Activated CD4-positive, alpha-beta T cell treated with anti-CD3 and anti-CD28 coated beads for 48 hours (primary cell): ENCODE measurements around the gene TNP2.

ENCODE experiments used
- DNase-seq: peaks from one replicate; pipeline ENCODE4 v3.0.0-alpha.2; 2020

The TNP2 gene

DNA sequence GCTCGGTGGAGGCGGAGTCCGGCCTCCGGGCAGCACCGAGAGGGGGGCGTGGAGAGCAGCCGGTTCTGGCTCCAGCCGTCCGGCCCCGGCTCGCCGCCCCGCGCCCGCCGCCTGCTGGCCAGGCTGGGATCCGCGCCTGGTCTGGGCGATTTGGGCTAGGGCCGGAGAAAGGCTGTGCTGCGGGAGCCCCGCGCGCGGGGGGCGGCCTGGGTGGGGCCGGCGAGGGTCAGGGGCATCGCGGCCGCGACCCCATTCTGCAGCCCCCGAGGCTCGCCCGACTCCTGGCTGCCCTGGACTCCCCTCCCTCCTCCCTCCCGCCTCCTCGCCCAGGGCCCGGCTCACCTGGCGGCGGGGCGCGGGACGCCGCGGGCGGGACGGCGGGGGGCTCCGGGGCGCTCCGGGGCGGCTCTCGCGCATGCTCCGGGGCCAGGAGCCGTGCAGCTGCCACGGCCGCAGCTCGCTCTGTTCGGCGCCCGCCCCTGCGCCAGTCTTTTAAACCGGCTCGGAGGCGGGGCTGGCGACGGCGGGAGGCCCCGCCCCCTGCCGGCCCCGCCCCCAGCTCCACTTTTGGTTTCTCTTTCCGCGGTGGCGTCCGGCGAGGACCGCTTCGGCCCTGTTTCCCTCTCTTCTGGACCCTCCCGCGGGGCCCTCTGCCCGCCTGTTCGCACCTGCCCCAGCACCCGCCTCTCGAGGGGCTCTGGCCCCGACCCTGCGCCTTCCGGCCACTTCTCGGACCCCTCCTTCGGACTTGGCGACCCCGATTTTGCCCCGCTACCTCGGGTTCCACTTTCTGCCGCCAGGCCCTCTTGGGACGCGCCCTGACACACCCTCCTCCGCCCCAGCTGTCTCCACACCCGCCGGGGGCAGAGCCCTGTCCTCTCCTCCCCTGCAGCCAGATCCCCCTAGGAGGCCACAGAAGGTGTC, 13.1 kb downstream of the TNP2 start, which contains the start of gene SOCS1:
Gene SOCS1, minus strand, starts transcription at position 468 of the 924 bp plus-strand sequence. CDS start 726 bp downstream, outside the sequence.
- peak; percentile 90 for DNase-seq

DNA sequence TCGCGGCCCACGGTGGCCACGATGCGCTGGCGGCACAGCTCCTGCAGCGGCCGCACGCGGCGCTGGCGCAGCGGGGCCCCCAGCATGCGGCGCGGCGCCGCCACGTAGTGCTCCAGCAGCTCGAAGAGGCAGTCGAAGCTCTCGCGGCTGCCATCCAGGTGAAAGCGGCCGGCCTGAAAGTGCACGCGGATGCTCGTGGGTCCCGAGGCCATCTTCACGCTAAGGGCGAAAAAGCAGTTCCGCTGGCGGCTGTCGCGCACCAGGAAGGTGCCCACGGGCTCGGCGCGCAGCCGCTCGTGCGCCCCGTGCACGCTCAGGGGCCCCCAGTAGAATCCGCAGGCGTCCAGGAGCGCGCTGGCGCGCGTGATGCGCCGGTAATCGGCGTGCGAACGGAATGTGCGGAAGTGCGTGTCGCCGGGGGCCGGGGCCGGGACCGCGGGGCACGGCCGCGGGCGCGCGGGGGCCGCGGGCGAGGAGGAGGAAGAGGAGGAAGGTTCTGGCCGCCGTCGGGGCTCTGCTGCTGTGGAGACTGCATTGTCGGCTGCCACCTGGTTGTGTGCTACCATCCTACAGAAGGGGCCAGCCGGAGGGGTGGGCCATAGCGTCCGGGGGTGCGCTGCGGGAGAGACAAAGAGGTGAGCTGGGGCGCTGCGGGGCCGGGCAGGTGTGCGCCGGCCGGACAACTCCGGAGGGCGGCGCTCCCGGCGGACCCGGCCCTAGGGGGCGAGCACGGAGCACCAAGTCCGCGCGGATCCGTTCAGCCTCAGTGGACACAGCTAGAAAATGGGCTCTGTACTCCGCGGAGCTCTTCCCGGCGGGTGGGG, 14.0 kb downstream of the TNP2 start:
- DNase-seq: peak; percentile 67

DNA sequence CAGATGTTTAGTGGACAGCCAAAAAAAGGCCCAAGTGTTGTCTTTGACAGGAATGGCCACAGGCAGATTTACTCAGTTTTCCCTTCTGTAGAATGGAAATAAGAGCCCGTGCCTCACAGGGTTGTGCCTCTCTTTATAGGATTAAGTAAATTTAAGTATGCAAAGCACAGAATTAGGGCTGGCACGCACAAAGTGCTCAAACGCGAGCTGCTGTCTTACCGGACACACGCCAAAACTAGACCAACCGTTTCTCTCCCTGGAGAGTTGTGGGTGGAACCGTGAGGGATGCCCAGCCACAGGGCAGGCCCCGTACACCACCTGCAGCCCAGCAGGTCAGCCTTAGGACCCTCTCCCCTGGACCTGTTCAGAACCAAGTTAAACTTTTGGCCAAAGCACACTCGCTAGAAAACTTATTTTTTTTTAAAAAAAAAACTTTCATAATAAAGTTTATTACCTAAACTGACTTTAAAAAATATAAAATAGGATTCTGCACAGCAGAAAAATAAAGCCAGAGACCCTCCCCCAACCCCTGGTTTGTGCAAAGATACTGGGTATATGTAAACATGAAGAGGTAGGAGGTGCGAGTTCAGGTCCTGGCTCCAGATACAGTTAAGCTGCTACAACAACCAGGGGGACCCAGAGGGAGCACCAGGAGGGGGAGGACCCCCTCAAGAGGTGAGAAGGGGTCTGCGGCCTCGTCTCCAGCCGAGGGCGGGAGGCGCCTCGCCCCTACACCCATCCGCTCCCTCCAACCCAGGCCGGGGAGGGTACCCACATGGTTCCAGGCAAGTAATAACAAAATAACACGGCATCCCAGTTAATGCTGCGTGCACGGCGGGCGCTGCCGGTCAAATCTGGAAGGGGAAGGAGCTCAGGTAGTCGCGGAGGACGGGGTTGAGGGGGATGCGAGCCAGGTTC, 14.9 kb downstream of the TNP2 start:
- peak; percentile 34 for DNase-seq

DNA sequence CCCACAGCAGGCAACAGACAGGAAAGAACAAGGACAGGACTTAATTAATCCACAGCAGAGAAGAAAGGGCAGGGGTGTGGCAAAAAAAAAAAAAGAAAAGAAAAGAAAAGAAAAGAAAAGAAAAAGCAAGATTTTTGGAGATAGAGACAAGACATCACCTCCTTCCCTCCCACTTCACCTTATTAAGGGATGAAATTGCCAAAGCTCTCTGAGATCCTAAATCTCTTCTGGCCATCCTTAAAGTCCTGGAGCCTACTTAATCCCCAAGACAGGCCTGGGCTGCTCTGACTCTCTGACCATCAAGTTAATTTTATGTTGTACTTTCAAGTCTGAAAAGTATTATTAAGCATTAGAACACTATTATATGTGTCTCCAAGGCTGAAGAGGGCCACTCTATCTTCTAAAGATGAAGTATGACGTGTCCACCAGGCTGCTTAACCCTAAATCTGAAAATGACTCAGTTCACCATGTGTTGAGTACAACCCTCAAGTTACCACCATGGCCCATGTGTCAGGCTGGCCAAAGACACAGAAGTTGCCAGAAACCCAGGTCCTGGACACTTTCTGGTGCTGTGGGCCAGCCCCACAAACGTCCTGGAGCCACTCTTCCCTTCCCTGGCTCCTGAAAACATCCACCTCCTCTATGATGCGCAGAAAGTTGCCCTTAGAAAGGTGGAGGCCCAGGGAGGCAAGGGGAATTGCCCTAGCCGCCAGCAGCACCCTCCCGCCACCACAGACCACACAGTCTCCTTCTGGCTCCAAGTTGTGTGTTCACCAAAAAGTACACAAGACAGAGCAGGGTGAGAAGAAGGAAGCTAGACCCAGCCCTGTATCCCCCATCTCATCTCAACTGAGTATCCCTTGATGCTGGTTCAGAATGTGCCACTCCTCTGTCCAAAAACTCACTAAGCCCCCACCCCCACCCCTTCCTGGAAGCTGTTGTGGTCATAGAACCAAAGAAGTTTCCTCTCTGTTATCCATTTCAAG, 15.8 kb downstream of the TNP2 start:
- DNase-seq: peak; percentile 67

DNA sequence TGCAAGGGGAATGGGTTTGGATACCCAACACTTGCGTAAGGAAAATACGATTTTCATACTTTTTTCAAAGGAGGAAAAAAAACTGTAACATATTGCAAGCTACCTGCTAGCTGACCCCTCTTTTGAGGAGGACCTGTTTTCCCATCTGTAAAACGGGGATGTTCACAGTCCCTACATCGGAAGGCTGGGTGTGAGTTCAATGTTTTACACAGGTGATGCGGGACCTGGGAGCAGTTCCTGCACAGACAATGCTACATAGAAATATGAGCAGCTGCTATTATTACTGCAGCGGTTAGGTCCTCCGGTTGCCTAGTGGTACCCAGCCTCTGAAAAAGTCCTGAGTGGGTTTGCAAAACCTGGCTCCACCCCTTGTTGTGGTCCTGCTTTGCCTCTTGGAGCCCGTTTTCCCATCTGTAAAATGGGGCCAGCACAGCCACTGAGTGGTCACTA, 16.6 kb downstream of the TNP2 start:
- DNase-seq: peak; percentile 56

DNA sequence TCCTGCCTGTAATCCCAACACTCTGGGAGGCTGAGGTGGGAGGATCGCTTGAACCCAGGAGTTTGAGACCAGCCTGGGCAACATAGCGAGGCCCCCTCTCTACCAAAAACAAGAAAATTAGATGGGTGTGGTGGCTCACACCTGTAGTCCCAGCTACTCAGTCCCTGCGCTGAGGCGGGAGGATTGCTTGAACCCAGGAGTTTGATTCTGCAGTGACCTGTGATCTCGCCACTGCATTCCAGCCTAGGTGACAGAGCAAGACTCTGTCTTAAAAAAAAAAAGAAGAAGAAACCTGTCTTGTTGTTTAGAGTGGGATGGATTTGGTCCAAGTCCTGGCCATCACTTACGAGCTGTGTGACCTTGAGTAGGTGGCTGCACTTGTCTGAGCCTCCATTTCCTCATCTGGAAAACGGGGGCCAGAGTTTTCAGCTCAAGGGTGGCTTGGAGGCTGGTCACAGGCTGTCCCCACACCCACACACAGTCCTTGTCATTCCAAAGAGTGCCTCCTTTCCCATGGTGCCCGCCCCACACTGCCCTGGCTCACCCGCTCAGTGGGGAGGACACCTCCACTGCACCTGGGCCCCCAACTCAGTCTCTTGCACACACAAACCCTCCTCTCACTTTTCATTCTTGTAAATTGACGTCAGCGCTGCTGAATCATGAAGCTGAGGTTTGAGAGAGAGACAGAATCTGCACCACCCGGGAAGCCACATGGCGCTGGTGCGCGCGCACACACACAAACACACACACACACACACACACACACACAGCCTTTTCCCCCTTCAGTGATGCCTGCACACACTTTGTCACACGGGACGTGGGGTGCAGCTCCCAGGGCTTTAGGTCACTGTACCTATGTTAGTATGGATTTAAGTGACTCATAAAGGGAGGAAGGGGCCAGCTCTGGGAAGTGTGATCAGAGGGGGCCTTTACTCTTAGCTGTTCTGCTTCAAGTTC, 17.3 kb downstream of the TNP2 start:
- DNase-seq: peak; percentile 91

DNA sequence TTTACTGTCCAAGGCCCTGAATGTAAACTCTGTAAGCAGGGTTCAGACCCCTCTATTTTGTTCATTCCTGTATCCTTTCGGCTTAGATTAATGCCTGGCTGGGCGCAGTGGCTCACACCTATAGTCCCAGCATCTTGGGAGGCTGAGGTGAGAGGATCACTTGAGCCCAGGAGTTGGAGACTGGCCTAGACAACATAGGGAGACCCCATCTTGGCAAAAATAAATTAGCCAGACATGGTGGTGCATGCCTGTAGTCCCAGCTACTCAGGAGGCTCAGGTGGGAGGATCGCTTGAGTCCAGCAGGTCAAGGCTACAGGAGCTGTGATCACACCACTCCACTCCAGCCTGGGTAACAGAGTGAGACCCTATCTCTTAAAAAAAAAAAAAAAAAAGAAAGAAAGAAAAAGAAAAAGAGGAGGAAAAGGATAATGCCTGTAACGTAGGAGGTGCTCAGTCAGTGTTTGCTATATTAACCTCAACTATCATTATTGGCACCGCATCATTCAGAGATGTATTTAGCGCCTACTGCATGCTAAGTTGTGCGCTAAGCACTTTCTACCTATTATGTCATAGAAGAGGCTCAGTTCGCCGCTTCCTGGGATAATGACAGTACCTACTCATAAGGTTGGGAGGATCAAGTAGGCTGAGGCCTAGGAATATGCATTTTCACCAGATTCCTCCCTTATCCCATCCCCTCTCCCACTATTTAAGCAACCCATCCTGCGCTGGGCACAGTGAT, 18.2 kb downstream of the TNP2 start:
- peak; percentile 36 for DNase-seq

DNA sequence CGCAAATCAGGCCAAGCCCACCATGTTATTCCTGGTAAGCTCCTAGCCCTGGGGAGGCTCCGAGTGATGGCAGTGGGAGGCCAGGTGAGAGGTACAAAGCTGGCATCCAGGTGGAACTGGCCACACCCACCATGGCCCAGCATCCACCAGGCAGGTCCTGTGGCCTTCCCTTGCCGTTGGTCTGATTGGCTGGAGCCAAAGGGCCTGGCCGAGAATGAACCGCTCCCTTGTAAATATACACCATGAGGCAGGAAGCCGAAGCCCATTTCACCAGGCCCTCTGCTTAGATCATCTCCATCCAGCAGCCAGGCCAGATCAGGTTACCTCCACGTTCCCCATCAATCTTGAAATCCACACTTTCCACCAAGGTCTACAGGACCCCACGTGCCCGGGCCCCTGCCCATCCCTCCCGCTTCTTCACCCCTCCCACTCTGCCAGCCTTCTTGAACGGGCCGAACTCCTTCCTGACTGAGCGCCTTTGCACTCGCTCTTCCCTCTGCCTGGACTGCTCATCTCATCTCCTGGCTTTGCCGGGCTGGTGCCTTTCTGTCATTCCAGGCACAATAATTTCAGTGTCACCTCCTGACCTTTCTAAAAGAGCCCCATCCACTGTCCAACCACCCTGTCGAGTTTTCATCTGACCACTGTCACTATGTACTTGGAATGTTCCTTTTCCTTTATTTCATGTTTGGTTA, 18.9 kb downstream of the TNP2 start:
- DNase-seq: peak; percentile 48

DNA sequence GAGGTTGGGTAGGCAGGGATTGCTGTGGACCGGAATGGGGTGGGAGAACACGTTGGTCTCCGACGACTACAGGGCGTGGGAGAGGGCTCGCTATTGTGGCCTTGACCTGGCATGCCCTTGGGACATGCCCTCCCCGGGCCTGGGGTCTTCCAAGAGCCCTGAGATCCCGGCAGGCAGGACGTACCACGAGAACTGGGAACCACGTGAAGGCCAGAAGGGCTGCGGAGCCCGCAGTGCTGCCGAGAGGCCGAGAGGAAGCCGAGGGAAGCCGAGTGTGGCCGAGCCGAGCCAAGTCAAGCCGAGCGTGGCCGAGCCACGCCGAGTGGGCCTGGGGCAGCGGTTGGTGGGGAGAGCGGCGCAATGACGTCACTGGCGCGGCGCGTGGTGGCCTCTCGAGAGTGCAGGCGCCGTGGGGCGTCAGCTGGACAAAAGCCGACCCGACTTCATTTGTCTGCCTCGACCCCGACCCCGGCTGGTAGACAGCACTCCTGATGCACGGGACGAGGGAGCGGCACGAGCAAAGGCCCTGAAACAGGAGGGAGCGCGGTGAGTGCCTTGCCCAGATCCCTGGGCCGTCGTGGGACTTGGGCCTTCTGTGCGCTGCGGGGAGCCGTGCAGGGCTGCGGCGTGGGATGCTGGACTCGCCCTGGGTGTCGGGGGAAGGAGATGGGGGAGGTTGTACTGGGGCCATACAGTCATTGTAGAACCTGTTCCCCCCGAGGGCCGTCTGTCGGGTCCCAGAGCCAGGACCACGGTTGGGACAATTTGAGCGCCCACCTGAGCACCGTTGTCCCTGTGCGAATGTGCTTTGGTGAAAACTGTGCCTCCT, 19.7 kb downstream of the TNP2 start:
- peak; percentile 42 for DNase-seq

DNA sequence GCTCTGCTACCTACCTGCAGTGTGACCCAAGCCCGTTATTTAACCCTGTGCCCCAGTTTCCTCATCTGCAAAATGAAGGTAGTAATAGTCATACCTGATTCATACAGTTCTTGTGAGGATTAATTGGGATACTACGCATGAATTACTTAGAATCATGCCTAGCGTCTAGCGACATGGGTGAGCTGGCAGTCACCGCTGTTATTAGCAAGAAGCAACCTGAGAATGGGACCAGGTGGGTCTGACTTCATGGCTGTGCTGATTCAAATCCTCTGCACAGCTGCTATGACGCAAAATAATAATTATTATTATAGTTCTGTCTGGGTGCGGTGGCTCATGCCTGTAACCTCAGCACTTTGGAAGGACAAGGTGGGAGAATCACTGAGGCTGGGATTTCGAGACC, 21.0 kb downstream of the TNP2 start:
- peak; percentile 64 for DNase-seq

DNA sequence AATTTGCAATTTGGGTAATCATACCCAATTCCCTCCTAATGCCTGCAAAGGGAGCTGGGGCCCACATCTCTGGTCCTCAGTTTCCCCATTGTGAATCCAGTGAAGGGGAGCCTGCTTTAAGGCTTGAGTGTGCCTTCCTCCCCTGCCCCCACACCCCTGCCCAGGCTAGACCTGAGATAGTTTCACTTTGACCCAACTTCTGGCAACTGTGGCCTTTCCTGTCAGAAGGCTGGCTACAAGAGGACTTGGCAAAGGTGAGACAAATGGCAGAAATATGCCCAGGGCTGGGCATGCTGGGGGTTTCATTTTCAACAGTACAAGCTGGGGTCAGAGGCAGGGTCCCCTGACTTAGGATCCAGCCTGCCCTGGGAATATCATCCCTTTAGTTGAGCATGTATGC, 23.1 kb downstream of the TNP2 start:
- peak; percentile 55 for DNase-seq

DNA sequence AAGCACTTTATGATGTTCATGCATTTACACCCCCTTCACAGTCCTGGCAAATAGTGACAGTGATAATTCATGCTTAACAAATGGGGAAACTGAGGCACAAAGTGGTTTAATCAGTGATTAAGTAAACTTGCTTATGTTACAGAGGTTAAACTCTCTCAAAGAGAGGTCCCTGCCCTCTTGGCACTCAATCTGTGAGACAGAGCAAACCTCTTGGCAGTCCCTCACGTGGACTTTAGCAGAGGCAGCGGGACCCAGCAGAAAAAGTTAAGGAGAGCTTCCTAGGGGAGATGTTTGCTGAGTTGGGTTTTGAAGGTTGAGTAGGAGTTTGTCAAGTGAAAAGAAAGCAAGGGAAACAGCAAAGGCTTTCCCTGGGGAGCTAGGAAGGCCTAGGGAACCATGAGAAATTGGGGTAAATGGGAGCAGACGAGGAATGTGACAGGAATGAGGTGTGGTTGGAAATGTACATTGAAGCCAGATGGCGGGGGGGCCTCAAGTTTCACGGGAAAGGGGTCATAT, 23.8 kb downstream of the TNP2 start:
- DNase-seq: no peak

DNA sequence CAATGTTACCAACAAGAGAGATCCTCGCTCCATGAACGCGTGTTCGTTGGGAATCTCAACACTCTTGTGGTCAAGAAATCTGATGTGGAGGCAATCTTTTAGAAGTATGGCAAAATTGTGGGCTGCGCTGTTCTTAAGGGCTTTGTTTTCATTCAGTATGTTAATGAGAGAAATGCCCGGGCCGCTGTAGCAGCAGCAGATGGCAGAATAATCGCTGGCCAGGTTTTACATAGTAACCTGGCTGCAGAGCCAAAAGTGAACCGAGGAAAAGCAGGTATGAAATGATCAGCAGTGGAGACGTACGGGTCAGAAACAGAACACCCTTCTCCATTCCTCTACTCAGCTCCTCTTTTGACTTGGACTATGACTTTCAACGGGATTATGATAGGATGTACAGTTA, 26.5 kb downstream of the TNP2 start:
- DNase-seq: no peak

DNA sequence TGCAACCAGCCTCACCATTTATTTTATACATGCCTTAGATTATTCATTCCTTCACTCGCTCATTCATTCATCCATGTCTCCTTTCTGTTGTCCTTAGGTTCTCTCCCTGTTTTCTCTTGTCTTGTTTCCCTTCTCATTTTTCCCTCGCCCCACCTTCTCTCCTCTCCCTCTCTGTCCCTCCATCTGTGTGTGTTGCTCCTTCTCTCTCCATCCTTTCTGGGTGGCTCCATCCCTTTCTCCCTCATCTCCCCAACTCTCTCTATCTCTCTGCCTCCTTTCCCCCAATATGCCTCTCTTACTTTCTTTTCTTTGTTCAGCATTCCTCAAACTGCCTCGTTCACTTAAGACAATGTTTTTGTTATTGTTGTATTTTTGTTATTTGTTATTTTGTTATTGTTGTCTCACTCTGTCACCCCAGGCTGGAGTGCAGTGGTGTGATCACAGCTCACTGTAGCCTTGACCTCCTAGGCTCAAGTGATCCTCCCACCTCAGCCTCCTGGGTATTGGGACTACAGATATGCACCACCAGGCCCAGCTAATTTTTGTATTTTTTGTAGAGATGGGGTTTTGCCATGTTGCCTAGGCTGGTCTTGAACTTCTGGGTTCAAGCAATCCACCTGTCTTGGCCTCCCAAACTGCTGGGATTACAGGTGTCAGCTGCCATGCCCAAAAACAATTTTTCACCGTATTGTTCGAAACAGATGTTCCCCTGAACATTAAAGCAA, 27.5 kb downstream of the TNP2 start:
- DNase-seq: no peak

DNA sequence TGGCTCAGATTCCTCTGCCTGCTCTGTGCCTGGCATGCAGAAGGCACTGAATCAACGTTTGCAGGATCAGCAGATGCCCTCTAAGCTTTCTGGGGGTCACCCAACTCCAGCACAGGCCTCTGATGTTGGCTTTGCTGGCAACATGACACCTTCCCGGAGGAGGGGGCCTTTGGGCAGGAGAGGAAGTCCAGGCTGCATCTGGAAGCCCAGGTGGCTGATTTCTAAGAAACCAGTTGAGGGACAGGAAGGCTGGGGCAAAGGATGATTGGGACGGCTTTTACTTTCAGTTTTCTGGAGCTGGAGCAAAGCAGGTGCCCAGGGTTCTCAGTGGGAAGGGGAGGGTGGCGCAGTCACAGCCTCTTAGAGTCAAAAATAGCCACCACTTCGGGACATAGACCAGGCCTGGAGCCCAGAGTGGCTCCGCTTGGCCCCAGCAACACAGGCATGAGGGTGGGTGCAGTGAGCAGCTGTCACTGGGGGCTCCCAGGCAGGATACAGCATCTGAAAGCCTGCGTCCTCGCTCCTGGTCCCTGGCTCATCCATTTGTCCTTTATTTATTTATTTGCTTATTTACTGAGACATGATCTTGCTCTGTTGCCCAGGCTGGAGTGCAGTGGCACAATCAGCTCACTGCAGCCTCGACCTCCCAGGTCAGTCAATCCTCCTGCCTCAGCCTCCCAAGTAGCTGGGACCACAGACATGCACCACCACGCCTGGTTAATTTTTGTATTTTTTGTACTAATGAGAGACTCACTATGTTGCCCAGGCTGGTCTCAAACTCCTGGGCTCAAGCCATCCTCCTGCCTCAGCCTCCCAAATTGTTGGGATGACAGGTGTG, 28.3 kb downstream of the TNP2 start:
- no peak for DNase-seq
